HCT116 (cell line): ENCODE data around the gene RNF25. TPM values are rescaled to one million over a fixed set of nuclear protein-coding genes. Genes with fewer than 3 reads are reported as not detected.

Experiments
- ATAC-seq: fragments of 200-7000 bp; cut with Tn5 transposase; 2 replicates; pipeline ENCODE4 v1.9.1; 2020; ENCODE audit warnings: mild to moderate bottlenecking, moderate library complexity
- BruUV-seq: library from RNA; stranded (reverse); fragments of 400-500 nt; replicated peaks from 2 replicates; lab custom pipeline; 2021; lab: Mats Ljungman, UMichigan
- CTCF ChIA-PET: fragments of 300-600 bp; sonication (Branson Sonifier 250); formaldehyde crosslinking; loops from one replicate; lab custom pipeline; 2021; ENCODE audit warnings: antibody characterized with exemption; lab: Charles Lee
- POLR2A ChIA-PET: fragments of 300-600, 350-600 bp; sonication (Branson Sonifier 250); formaldehyde crosslinking; loops from one replicate; lab custom pipeline; 2021; ENCODE audit warnings: antibody characterized with exemption; lab: Charles Lee
- RAD21 ChIA-PET, 2 experiments: fragments of 300-600 bp; sonication (Branson Sonifier 250); formaldehyde crosslinking; loops; one replicate each; lab custom pipeline; 2023; ENCODE audit warnings: low total read pairs in 2 of 2; ENCODE audit not compliant: uncharacterized antibody in 2 of 2, unreplicated experiment in 2 of 2, low non-redundant PET in 1 of 2; lab: Charles Lee
- DNase-seq: peaks from one replicate; pipeline ENCODE4 v3.0.0-alpha.2; 2010; ENCODE audit warnings: low read depth, low spot score
- H2AFZ ChIP-seq: fragments of 200-600 bp; shearing (Covaris generic), sonication (generic); 2 replicates; pipeline ENCODE4 v1.6.1; 2017; ENCODE audit warnings: low read depth, mixed run types, mixed read lengths, antibody characterized with exemption, low read length; ENCODE audit not compliant: poor library complexity, severe bottlenecking
- H3K27ac ChIP-seq: 2 replicates; pipeline ENCODE4 v1.5.1; 2012; ENCODE audit warnings: low read depth, low read length
- H3K27me3 ChIP-seq: fragments of 200-600 bp; sonication (generic); 2 replicates; pipeline ENCODE4 v1.6.1; 2016; ENCODE audit warnings: mixed run types, low read length, mixed read lengths; ENCODE audit not compliant: insufficient read depth
- H3K36me3 ChIP-seq, 2 experiments: fragments of 200-500 bp in 1 of 2; fragments of 200-600 bp in 1 of 2; sonication (Bioruptor generic) in 1 of 2; sonication (generic) in 1 of 2; 2 replicates each; pipeline versions ENCODE4 v1.5.1 to v1.6.1; 2014 to 2016; ENCODE audit warnings: low read length in 2 of 2, inconsistent platforms in 1 of 2, mixed read lengths in 1 of 2, mixed run types in 1 of 2; ENCODE audit not compliant: insufficient read depth in 2 of 2, control insufficient read depth in 1 of 2
- H3K4me1 ChIP-seq, 2 experiments: fragments of 200-600 bp in 1 of 2; sonication (generic) in 1 of 2; 2 replicates each; pipeline versions ENCODE4 v1.5.1 to v1.6.1; 2012 to 2017; ENCODE audit warnings: low read length in 2 of 2, inconsistent platforms in 1 of 2, mild to moderate bottlenecking in 1 of 2, mixed read lengths in 1 of 2, mixed run types in 1 of 2, moderate library complexity in 1 of 2; ENCODE audit not compliant: insufficient read depth in 2 of 2, control insufficient read depth in 1 of 2
- H3K4me2 ChIP-seq: fragments of 200-600 bp; sonication (generic); 2 replicates; pipeline ENCODE4 v1.6.1; 2017; ENCODE audit warnings: mixed run types, low read length, mixed read lengths
- H3K4me3 ChIP-seq, 2 experiments: fragments of 200-600 bp in 1 of 2; sonication (generic) in 1 of 2; replicated peaks in 1 of 2; 2 replicates each; pipeline ENCODE4 v1.5.1; 2011 to 2016; ENCODE audit warnings: low read length in 2 of 2, control low read depth in 1 of 2, low read depth in 1 of 2, mild to moderate bottlenecking in 1 of 2, mixed read lengths in 1 of 2, mixed run types in 1 of 2
- H3K79me2 ChIP-seq: fragments of 200-600 bp; sonication (generic); 2 replicates; pipeline ENCODE4 v1.6.1; 2017; ENCODE audit warnings: mild to moderate bottlenecking, mixed run types, low read length, moderate library complexity, mixed read lengths; ENCODE audit not compliant: insufficient read depth
- H3K9ac ChIP-seq: fragments of 200-600 bp; sonication (generic); 2 replicates; pipeline ENCODE4 v1.6.1; 2016; ENCODE audit warnings: low read length, mixed read lengths
- H3K9me2 ChIP-seq: fragments of 200-600 bp; sonication (generic), shearing (Covaris generic); 2 replicates; pipeline ENCODE4 v1.6.1; 2017; ENCODE audit warnings: mixed run types, mild to moderate bottlenecking, moderate library complexity; ENCODE audit not compliant: insufficient read depth
- H3K9me3 ChIP-seq, 2 experiments: fragments of 200-500 bp in 1 of 2; fragments of 200-600 bp in 1 of 2; sonication (Bioruptor generic) in 1 of 2; sonication (generic) in 1 of 2; 2 replicates each; pipeline ENCODE4 v1.6.1; 2014 to 2017; ENCODE audit warnings: low read length in 2 of 2, mixed read lengths in 2 of 2, inconsistent platforms in 1 of 2, low read depth in 1 of 2, mild to moderate bottlenecking in 1 of 2, mixed run types in 1 of 2, moderate library complexity in 1 of 2; ENCODE audit not compliant: control insufficient read depth in 1 of 2, insufficient read depth in 1 of 2
- H4K20me1 ChIP-seq: fragments of 200-600 bp; sonication (generic), shearing (Covaris generic); 2 replicates; pipeline ENCODE4 v1.6.1; 2017; ENCODE audit warnings: mixed run types, mild to moderate bottlenecking, moderate library complexity; ENCODE audit not compliant: insufficient read depth
- CBX3 ChIP-seq: IDR thresholded peaks from 2 replicates; pipeline ENCODE4 v1.6.1; 2012; ENCODE audit warnings: low read depth
- CEBPB ChIP-seq: IDR thresholded peaks from 2 replicates; pipeline ENCODE4 v1.6.1; 2012; ENCODE audit warnings: low read depth
- EGR1 ChIP-seq: IDR thresholded peaks from 2 replicates; pipeline ENCODE4 v1.6.1; 2012; ENCODE audit warnings: low read depth
- EZH2phosphoT487 ChIP-seq: fragments of 200-600 bp; IDR thresholded peaks from 2 replicates; pipeline ENCODE4 v1.6.1; 2018; ENCODE audit warnings: antibody characterized with exemption, borderline replicate concordance
- JUND ChIP-seq: IDR thresholded peaks from 2 replicates; pipeline ENCODE4 v1.6.1; 2012
- POLR2A ChIP-seq: IDR thresholded peaks from 2 replicates; pipeline ENCODE4 v1.7.0; 2011; ENCODE audit warnings: borderline replicate concordance; ENCODE audit not compliant: insufficient read depth, insufficient read length; ENCODE audit errors: extremely low read depth
- POLR2AphosphoS5 ChIP-seq: IDR thresholded peaks from 2 replicates; pipeline ENCODE4 v1.6.1; 2011; ENCODE audit warnings: mild to moderate bottlenecking, low read depth, low read length, moderate library complexity
- RAD21 ChIP-seq: IDR thresholded peaks from 2 replicates; pipeline ENCODE4 v1.6.1; 2012; ENCODE audit warnings: low read depth, mild to moderate bottlenecking
- SIN3A ChIP-seq: IDR thresholded peaks from 2 replicates; pipeline ENCODE4 v1.6.1; 2012; ENCODE audit warnings: low read depth
- SP1 ChIP-seq: IDR thresholded peaks from 2 replicates; pipeline ENCODE4 v1.6.1; 2012; ENCODE audit warnings: low read depth
- TCF7L2 ChIP-seq: IDR thresholded peaks from 2 replicates; pipeline ENCODE4 v1.7.0; 2011; ENCODE audit warnings: borderline replicate concordance, inconsistent platforms; ENCODE audit not compliant: insufficient read depth, insufficient read length; ENCODE audit errors: extremely low read depth
- YY1 ChIP-seq: IDR thresholded peaks from 2 replicates; pipeline ENCODE4 v1.6.1; 2011; ENCODE audit warnings: low read length, low read depth, moderate library complexity, mild to moderate bottlenecking; ENCODE audit not compliant: insufficient replicate concordance; ENCODE audit errors: extremely low read depth
- ZFX ChIP-seq: fragments of 450-650 bp; IDR thresholded peaks from 2 replicates; pipeline ENCODE4 v1.6.1; 2017
- intact Hi-C: fragments of 100-400 bp; cut with micrococcal nuclease; formaldehyde crosslinking; loops from 2 replicates; pipeline ENCODE4 v1.10.0; 2022
- total RNA-seq: library from RNA; stranded (reverse); gene quantifications from one replicate; pipeline ENCODE4 v1.2.1, GENCODE V29; 2021; ENCODE audit not compliant: unreplicated experiment
- TF ChIP-seq, protein P1 (sequence below): IDR thresholded peaks from 2 replicates; pipeline ENCODE4 v1.6.1; 2012

The RNF25 gene
- total RNA-seq, 1 experiment from 2014 or later = 23.4 TPM

DNA sequence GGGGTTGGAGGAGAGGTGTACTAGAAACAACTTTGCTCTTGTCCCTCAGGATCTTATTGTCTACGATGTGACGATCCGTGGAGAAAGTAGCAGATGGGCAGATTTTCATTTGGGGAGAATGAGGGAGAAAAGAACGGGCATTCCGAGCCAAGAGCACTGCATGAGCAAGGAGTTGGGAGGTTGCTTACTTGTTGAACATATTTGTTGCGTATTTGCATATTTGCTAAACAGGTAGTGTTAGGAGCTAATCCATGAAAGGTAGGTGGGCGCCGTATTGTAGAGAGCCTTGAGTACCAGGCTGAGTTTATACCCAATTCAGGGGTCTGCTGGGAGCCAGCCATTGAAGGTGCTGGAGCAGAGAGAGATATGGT is 11.8 kb downstream of the RNF25 start:
- H3K9ac ChIP-seq = peak overlapping the region; percentile 87
- no peak for ATAC-seq
- no peaks in the 10 kb centered on the region for H3K9me2 ChIP-seq
- no peaks in the 10 kb centered on the region; the same call in 1 of the 2 replicates for H4K20me1 ChIP-seq
- no peaks in the 10 kb centered on the region for H3K9me3 ChIP-seq
- peak overlapping the region; percentile 88 to 96 for H3K4me3 ChIP-seq
- CTCF ChIA-PET = interaction anchor here (0.8 to 3.1 kb wide), 10 partner anchors 10 to 302 kb away, joined by 3 to 71 read pairs (median 6); partner anchors contain the start of genes RNF25, STK36 and TTLL4
- POLR2A ChIA-PET = interaction anchor here (0.6 to 2.9 kb wide), 4 partner anchors 9 to 187 kb away, joined by 3 to 20 read pairs (median 4); partner anchors contain the start of genes RNF25 and STK36
- peaks cover 0 to 19% of the 10 kb centered on the region in 2 experiments; a peak in 2 of 4 replicates for H3K4me1 ChIP-seq
- no peak for DNase-seq
- no peaks in the 10 kb centered on the region for H3K27me3 ChIP-seq
- peak overlapping the region; percentile 96 for H3K4me2 ChIP-seq
- RAD21 ChIA-PET = interaction anchor here (0.6 to 2.6 kb wide), 5 partner anchors 12 to 188 kb away, joined by 3 to 9 read pairs (median 6); partner anchors contain the start of genes RNF25 (in 1 of the 2), STK36 (in 1 of the 2) and TTLL4 (in 1 of the 2)
- BruUV-seq = TSS peak; percentile 89
- TF ChIP-seq SIN3A (no peak), JUND (no peak), RAD21 (no peak)
- H3K79me2 ChIP-seq = peaks cover 52% of the 10 kb centered on the region
- intact Hi-C loops = loop anchor here (1.0 kb wide), 2 partner anchors 27 to 187 kb away; no protein-coding TSS in a partner anchor
- H3K36me3 ChIP-seq = peaks cover 24 to 61% of the 10 kb centered on the region in 2 experiments
- no peak overlapping the region for H2AFZ ChIP-seq
- H3K27ac ChIP-seq = peak overlapping the region; percentile 70

DNA sequence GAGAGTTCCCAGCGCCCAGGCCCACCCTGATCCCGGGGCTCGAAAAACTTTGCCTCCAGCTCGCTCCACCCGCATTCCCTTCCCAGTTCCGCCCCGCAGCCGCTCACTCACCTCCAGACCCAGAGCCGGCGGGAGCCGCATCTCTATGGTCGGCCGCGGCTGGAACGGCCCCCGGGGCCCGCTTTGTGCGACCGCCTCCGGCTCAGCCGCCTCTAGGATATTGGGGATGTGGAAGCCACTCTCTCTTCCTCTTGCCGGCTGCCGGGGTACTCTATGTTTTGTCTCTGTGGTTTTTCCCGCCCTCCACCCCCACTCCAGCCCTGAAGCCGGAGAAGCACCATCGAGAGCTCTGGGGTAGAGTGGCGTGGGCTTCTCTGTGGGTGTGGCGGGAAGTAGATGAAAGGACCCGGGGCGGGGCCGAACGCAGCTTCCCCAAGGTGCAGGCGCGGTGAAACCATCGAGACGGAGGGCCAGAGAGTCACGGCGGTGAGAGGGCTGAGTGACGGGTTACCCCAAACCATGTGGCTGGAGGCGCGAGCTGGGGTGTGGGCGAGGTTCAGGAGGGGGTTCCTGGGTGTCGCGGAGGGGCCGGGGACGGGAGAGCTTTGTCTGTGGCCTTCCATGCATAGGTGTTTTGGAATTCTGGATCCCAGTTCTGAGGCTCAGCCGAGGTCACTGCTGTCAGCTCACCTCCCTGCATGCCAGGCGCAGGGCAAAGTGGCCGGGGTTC is 12.4 kb downstream of the RNF25 start, which contains the start of the genes BCS1L and ZNF142:
Gene BCS1L, plus strand, starts transcription at position 426 of the 730 bp plus-strand sequence. CDS start 1,305 bp downstream, outside the sequence.
Gene ZNF142, minus strand, starts transcription at position 366 of the 730 bp plus-strand sequence. CDS start 3,194 bp downstream, outside the sequence.
- ATAC-seq (peak; percentile 89), DNase-seq (peak; percentile 81)
- Histone ChIP-seq H4K20me1 (no peaks in the 10 kb centered on the region; the same call in 1 of the 2 replicates), H3K4me2 (peak within 1 kb of the TSS; percentile 96), H3K4me1 (peaks cover 0 to 19% of the 10 kb centered on the region in 2 experiments; a peak in 2 of 4 replicates), H3K27me3 (no peaks in the 10 kb centered on the region), H3K79me2 (peaks cover 58% of the 10 kb centered on the region), H2AFZ (peak within 1 kb of the TSS; percentile 42), H3K36me3 (peaks cover 26 to 56% of the 10 kb centered on the region in 2 experiments), H3K9ac (peak within 1 kb of the TSS; percentile 87), H3K9me3 (no peaks in the 10 kb centered on the region), H3K9me2 (no peaks in the 10 kb centered on the region), H3K4me3 (peak within 1 kb of the TSS; percentile 88 to 96), H3K27ac (peak within 1 kb of the TSS; percentile 70)
- intact Hi-C loops = loop anchor here (1.0 kb wide), 2 partner anchors 28 to 188 kb away; no protein-coding TSS in a partner anchor
- CTCF ChIA-PET = interaction anchor here (0.8 to 3.1 kb wide), 10 partner anchors 10 to 301 kb away, joined by 3 to 71 read pairs (median 6); partner anchors contain the start of genes RNF25, STK36 and TTLL4
- RAD21 ChIA-PET = interaction anchor here (0.6 to 2.6 kb wide), 6 partner anchors 12 to 188 kb away, joined by 3 to 9 read pairs (median 6); partner anchors contain the start of genes RNF25 (in 1 of the 2), STK36 (in 1 of the 2) and TTLL4 (in 1 of the 2)
- POLR2A ChIA-PET = interaction anchor here (0.6 to 2.9 kb wide), 5 partner anchors 9 to 188 kb away, joined by 3 to 20 read pairs (median 4); partner anchors contain the start of genes RNF25 and STK36
- TF ChIP-seq EGR1 = peak; percentile 80
- TF ChIP-seq, protein P1, sequence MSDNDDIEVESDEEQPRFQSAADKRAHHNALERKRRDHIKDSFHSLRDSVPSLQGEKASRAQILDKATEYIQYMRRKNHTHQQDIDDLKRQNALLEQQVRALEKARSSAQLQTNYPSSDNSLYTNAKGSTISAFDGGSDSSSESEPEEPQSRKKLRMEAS = peak; percentile 99
- peak; percentile 96 for TF ChIP-seq TCF7L2
- TF ChIP-seq ZFX = peak; percentile 42; the same call in 1 of the 2 replicates
- TF ChIP-seq POLR2A = peak; percentile 57
- TF ChIP-seq EZH2phosphoT487 = no peak
- TF ChIP-seq POLR2AphosphoS5 = peak; percentile 82
- peak; percentile 74 for TF ChIP-seq SP1
- peak; percentile 71; the same call in 1 of the 2 replicates for TF ChIP-seq CBX3
- no peak for TF ChIP-seq CEBPB
- TF ChIP-seq JUND = no peak
- peak; percentile 96 for TF ChIP-seq SIN3A
- peak; percentile 44 for TF ChIP-seq YY1
- no TSS peak for BruUV-seq
